ENCODE data around the gene TMEM266. TPM values are rescaled to one million over a fixed set of nuclear protein-coding genes. Genes with fewer than 3 reads are reported as not detected.

TMEM266 gene
- total and polyA plus RNA-seq, 2 of the 4 experiments (the other 2 are of a cell fraction), result not detected

- H4K20me1 ChIP-seq (ENCODE audit: insufficient read depth, low read length), result peaks cover 3% of the 10 kb centered on the region; the same call in 1 of the 2 replicates
- no peak overlapping the region for H4K5ac ChIP-seq (ENCODE audit: low read depth, low read length)
- ChIA-PET CTCF (interaction anchor here (0.8 to 1.3 kb wide), 4 partner anchors 9 to 89 kb away, joined by 3 to 4 read pairs (median 4); no protein-coding TSS in a partner anchor), POLR2A (ENCODE audit: unreplicated experiment) (no interaction called here)
- H3K9me3 ChIP-seq (ENCODE audit: control insufficient read depth, insufficient read depth, low read length), result no peaks in the 10 kb centered on the region
- H3K9me1 ChIP-seq (ENCODE audit: insufficient read depth, low read length), result no peaks in the 10 kb centered on the region
- H4K8ac ChIP-seq (ENCODE audit: low read depth in 2 of 2, low read length in 2 of 2), result no peak overlapping the region
- no peak overlapping the region for H3K18ac ChIP-seq (ENCODE audit: low read depth, low read length)
- H3K9ac ChIP-seq (ENCODE audit: low read depth, low read length), result no peak overlapping the region
- H2AK5ac ChIP-seq (ENCODE audit: low read depth, low read length), result no peak overlapping the region
- no peak overlapping the region for H3K4ac ChIP-seq (ENCODE audit: low read depth, low read length)
- no peak overlapping the region for H3K14ac ChIP-seq (replicated peaks; ENCODE audit: low read depth, low read length)
- DNase-seq (peak; percentile 53), ATAC-seq (ENCODE audit: low read depth) (peak; percentile 92)
- H2AK9ac ChIP-seq (replicated peaks; ENCODE audit: low read depth, low read length, poor library complexity), result no peak overlapping the region
- H3K4me2 ChIP-seq (ENCODE audit: low read depth, low read length), result no peak overlapping the region
- H3K56ac ChIP-seq (ENCODE audit: extremely low read depth, insufficient read depth, low read length), result no peak overlapping the region
- H2AFZ ChIP-seq (replicated peaks; ENCODE audit: low read length, poor library complexity), result no peak overlapping the region
- H2BK120ac ChIP-seq (ENCODE audit: low read depth, low read length), result no peak overlapping the region
- no peaks in the 10 kb centered on the region; the same call in 1 of the 2 replicates for H3K4me1 ChIP-seq (ENCODE audit: control insufficient read depth, insufficient read depth, low read length)
- no peak overlapping the region for H2BK20ac ChIP-seq (ENCODE audit: low read depth, low read length)
- no peak overlapping the region for H2BK5ac ChIP-seq (ENCODE audit: low read depth, low read length, poor library complexity, severe bottlenecking)
- peaks cover 13 to 25% of the 10 kb centered on the region in 2 experiments; a peak in 3 of 4 replicates for H3K79me1 ChIP-seq (ENCODE audit: low read depth in 1 of 2, low read length in 2 of 2)
- WGBS, 2 experiments (ENCODE audit: extremely low coverage in 2 of 2, insufficient read length in 1 of 2), result no CpG with 5 or more reads among the region's 3 CpGs
- no TSS peak for BruUV-seq (replicated peaks)
- TF ChIP-seq SMC3 (IDR thresholded peaks at IDR 0.05; ENCODE audit: low read depth, low read length) (peak; percentile 51), CTCF (conservative IDR thresholded peaks at IDR 0.05; ENCODE audit: low read depth, low read length) (peak; percentile 60), RCOR1 (IDR thresholded peaks at IDR 0.05; ENCODE audit: insufficient replicate concordance, low read length) (no peak), RAD21 (IDR thresholded peaks at IDR 0.05; ENCODE audit: low read length) (peak; percentile 62)
- in situ Hi-C loops (cut with MboI; ENCODE audit: low sequenced_read_pairs), result loop anchor here (10.0 kb wide), 1 partner anchor 629 kb away; no protein-coding TSS in a partner anchor
- dilution Hi-C loops (cut with HindIII; ENCODE audit: low sequenced_read_pairs, unreplicated experiment), result no loop called here
- H3K27me3 ChIP-seq (ENCODE audit: control insufficient read depth, insufficient read depth, low read length), result no peaks in the 10 kb centered on the region
- peaks cover 4% of the 10 kb centered on the region; the same call in 1 of the 2 replicates for H3K36me3 ChIP-seq (ENCODE audit: control insufficient read depth, insufficient read depth, low read length)
- no peak overlapping the region for H3K27ac ChIP-seq (ENCODE audit: insufficient read depth, low read length)
- no peak overlapping the region for H2BK15ac ChIP-seq (ENCODE audit: low read depth, low read length)
- intact Hi-C loops (cut with micrococcal nuclease), result loop anchor here (1.0 to 5.0 kb wide), 2 partner anchors 102 to 631 kb away; partner anchors contain the start of gene ISL2
- no peak overlapping the region for H3K4me3 ChIP-seq (ENCODE audit: insufficient read depth, low read depth, low read length)
- H4K91ac ChIP-seq (ENCODE audit: insufficient read depth, low read depth, low read length), result no peak overlapping the region
- no peak overlapping the region for H3K23ac ChIP-seq (ENCODE audit: low read depth, low read length)
Observed at GRCh38 chr15:76235186-76235826, 175.5 kb downstream of the TMEM266 start.
